ENCODE data around the gene ADAM23.

ADAM23 gene

DNA sequence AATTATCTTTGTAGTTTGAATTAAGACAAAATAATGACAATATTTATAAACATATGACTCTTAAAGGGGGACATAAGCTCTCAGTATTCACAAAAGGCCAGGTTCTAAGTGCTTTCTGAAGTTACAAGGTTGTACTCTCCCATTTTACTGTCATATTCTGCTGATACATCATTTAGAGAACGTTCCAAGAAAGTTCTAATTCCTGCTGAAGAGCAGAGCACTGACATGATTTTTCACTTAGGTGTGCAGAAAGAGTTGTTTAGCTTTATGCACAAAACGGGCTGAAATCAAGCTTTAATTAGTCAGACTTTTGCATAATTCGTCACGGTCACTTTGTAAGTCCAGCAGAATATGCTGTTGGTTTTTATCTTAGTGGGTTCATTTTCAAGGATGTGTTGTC, 37.3 kb downstream of the ADAM23 start:
- TF ChIP-seq, protein P1, sequence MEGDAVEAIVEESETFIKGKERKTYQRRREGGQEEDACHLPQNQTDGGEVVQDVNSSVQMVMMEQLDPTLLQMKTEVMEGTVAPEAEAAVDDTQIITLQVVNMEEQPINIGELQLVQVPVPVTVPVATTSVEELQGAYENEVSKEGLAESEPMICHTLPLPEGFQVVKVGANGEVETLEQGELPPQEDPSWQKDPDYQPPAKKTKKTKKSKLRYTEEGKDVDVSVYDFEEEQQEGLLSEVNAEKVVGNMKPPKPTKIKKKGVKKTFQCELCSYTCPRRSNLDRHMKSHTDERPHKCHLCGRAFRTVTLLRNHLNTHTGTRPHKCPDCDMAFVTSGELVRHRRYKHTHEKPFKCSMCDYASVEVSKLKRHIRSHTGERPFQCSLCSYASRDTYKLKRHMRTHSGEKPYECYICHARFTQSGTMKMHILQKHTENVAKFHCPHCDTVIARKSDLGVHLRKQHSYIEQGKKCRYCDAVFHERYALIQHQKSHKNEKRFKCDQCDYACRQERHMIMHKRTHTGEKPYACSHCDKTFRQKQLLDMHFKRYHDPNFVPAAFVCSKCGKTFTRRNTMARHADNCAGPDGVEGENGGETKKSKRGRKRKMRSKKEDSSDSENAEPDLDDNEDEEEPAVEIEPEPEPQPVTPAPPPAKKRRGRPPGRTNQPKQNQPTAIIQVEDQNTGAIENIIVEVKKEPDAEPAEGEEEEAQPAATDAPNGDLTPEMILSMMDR (IDR thresholded peaks at IDR 0.05; ENCODE audit: control extremely low read depth, extremely low read depth, low read depth, missing control alignments), result no peak
- CTCF ChIA-PET, result interaction anchor here (1.0 kb wide), 1 partner anchor 24 kb away, joined by 3 read pairs; no protein-coding TSS in a partner anchor
- no peak for DNase-seq (ENCODE audit: extremely low spot score)
- POLR2A ChIA-PET, result no interaction called here

DNA sequence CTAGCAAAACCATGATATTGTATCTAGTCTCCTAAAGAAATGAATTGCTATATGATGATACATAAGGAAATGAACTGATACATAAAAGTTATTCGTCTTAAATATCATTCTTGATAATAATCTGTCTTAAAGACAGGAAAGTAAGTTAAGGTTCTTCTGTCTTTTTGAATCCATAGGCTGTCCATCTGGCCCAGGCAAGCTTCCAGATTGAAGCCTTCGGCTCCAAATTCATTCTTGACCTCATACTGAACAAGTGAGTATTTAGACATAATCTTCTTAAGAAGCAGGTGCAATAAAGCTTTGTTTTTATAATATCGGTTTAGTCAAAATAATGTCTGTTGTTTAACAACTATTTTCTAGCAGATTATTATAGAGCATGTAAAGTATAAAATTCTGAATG, 37.7 kb downstream of the ADAM23 start:
- ChIA-PET CTCF (interaction anchor here (1.0 kb wide), 1 partner anchor 24 kb away, joined by 3 read pairs; no protein-coding TSS in a partner anchor), POLR2A (no interaction called here)
- no peak for DNase-seq (ENCODE audit: extremely low spot score)
- TF ChIP-seq, protein P1 (IDR thresholded peaks at IDR 0.05; ENCODE audit: control extremely low read depth, extremely low read depth, low read depth, missing control alignments), result no peak

DNA sequence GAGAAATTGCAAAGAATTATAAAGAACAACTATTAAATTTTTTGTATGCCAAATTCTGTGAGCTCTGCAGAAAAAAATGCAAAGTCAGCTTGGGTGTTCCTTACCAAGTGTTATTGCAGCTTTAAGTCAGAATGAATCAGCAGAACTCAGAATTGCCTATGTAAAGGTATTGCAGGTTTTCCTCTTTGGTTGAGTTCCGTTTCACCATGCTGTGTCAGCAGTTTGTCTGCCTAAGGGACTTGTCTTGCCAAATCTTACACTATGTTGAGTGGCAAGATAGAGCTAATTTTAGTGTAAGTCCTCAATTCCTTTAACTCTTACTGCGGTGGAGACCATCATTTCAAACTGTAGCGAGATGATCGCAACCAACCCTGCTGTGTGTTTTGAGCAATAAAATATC, 38.8 kb downstream of the ADAM23 start:
- CTCF ChIA-PET, result interaction anchor here (1.8 to 3.0 kb wide), 2 partner anchors 11 to 14 kb away, joined by 3 to 8 read pairs; no protein-coding TSS in a partner anchor
- no peak for DNase-seq (ENCODE audit: extremely low spot score)
- POLR2A ChIA-PET, result no interaction called here
- TF ChIP-seq, protein P1 (IDR thresholded peaks at IDR 0.05; ENCODE audit: control extremely low read depth, extremely low read depth, low read depth, missing control alignments), result no peak

DNA sequence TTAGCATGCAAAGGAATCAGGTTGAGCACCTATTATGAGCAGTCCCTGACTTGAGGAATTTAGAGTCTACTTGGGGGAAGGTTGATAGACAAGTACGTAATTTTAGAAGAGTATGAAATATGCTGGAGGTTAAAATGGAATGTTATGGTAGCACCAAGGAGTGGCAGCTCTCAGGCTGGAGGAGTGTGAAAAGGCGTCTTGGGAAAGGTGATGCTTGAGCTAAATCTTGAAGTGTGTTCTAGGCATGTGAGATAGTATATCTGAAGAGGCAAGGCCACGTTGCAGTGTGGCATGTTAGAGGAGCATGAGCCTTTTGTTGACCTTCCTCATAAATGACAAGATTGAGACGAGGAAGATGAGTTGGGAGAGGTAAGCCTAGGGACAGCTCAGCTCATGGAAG, 39.3 kb downstream of the ADAM23 start:
- ChIA-PET POLR2A (no interaction called here), CTCF (interaction anchor here (1.8 to 3.0 kb wide), 2 partner anchors 11 to 14 kb away, joined by 3 to 8 read pairs; no protein-coding TSS in a partner anchor)
- DNase-seq (ENCODE audit: extremely low spot score), result no peak
- TF ChIP-seq, protein P1 (IDR thresholded peaks at IDR 0.05; ENCODE audit: control extremely low read depth, extremely low read depth, low read depth, missing control alignments), result no peak

DNA sequence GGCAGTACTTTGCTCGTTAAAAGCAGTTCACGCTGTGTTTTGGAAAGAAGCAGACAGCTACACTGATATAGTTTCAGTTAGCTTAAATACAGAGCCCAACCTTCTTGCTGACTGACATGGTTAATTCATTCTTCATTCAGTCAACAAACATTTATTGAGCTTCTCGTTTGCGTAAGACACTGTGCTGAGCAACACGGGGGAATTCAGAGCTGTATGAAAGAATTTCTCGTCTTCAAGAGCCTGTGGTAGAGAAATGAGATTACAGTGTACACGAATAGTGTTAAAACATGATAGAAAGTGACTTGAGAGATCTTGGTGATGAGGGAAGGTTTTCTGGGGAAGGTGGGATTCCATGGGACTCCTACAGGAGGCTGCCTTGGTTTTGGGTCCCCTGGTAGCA, 44.7 kb downstream of the ADAM23 start:
- CTCF ChIA-PET, result interaction anchor here (1.3 kb wide), 1 partner anchor 16 kb away, joined by 4 read pairs; no protein-coding TSS in a partner anchor
- DNase-seq (ENCODE audit: extremely low spot score), result no peak
- POLR2A ChIA-PET, result interaction anchor here (0.6 kb wide), 1 partner anchor 1345 kb away, joined by 7 read pairs; no protein-coding TSS in a partner anchor
- TF ChIP-seq, protein P1 (IDR thresholded peaks at IDR 0.05; ENCODE audit: control extremely low read depth, extremely low read depth, low read depth, missing control alignments), result no peak

DNA sequence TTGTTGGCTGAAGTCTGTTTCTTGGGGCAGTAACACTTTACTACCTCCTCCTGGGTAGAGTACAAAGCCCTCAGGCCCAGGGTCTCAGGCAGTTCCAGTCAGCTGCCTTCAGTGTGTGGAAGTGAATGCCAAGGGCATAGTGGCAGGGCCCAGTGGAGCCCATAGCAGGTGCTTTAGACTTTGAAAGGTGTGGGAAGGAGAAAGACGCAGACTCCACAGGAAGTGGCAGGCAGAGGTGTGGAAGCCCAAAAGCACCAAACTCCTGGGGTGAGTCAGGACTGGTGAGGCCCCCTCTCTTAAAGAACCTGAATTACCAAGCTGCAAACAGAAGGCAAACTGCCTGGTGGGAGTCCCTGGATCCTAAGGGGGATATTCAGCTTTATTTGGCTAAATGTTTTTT, 45.3 kb downstream of the ADAM23 start:
- no peak for DNase-seq (ENCODE audit: extremely low spot score)
- CTCF ChIA-PET, result no interaction called here
- TF ChIP-seq, protein P1 (IDR thresholded peaks at IDR 0.05; ENCODE audit: control extremely low read depth, extremely low read depth, low read depth, missing control alignments), result no peak
- POLR2A ChIA-PET, result interaction anchor here (0.6 kb wide), 1 partner anchor 1344 kb away, joined by 7 read pairs; no protein-coding TSS in a partner anchor

All from GM10248 (cell line).